Activated CD4-positive, alpha-beta T cell treated with anti-CD3 and anti-CD28 coated beads, Interleukin-2, amount 10 ng/mL, durations not matched to agents 7 days and 5 days (primary cell): ENCODE results near the gene FURIN. TPM values are rescaled to one million over a fixed set of nuclear protein-coding genes. Genes with fewer than 3 reads are reported as not detected.
"Not testable (repeated sequence)": the region's sequence is repeated elsewhere in the genome, so short reads cannot be mapped to it uniquely, and the experiment has no call there.

ENCODE experiments used
- CTCF ChIA-PET: fragments of 350-600 bp; sonication (Branson Sonifier 250); formaldehyde crosslinking; loops from one replicate; lab custom pipeline; 2021; ENCODE audit warnings: antibody characterized with exemption; lab: Charles Lee
- POLR2A ChIA-PET: fragments of 350-600 bp; sonication (Branson Sonifier 250); formaldehyde crosslinking; loops from one replicate; lab custom pipeline; 2021; ENCODE audit warnings: antibody characterized with exemption; lab: Charles Lee
- DNase-seq: peaks from one replicate; pipeline ENCODE4 v3.0.0-alpha.2; 2020
- H3K27ac Mint-ChIP-seq: one replicate; pipeline ENCODE4 v1.8.0; 2021; ENCODE audit warnings: mild to moderate bottlenecking, moderate library complexity, mixed read lengths
- H3K27me3 Mint-ChIP-seq: one replicate; pipeline ENCODE4 v1.8.0; 2021; ENCODE audit warnings: mixed read lengths
- H3K36me3 Mint-ChIP-seq: one replicate; pipeline ENCODE4 v1.8.0; 2021; ENCODE audit warnings: low read depth, mixed read lengths
- H3K4me1 Mint-ChIP-seq: one replicate; pipeline ENCODE4 v1.8.0; 2021; ENCODE audit warnings: mixed read lengths
- H3K4me3 Mint-ChIP-seq: one replicate; pipeline ENCODE4 v1.8.0; 2021; ENCODE audit warnings: mild to moderate bottlenecking, moderate library complexity, mixed read lengths
- H3K9me3 Mint-ChIP-seq: one replicate; pipeline ENCODE4 v1.8.0; 2021; ENCODE audit warnings: mixed read lengths
- total RNA-seq, 2 experiments: library from RNA; stranded (reverse); gene quantifications; one replicate each; pipeline ENCODE4 v1.2.3, GENCODE V29; 2021

Gene FURIN
- total RNA-seq, 2 experiments from 2014 or later = 148 to 153 TPM

GRCh38 chr15:90917569-90917968 lies 49.2 kb downstream of the FURIN start:
- no peak overlapping the region for H3K4me3 Mint-ChIP-seq
- peaks cover 7% of the 10 kb centered on the region for H3K4me1 Mint-ChIP-seq
- ChIA-PET POLR2A (no interaction called here), CTCF (interaction anchor here (0.9 to 2.6 kb wide), 3 partner anchors 10 to 14 kb away, joined by 3 to 25 read pairs (median 3); partner anchors contain the start of gene HDDC3)
- H3K36me3 Mint-ChIP-seq = peaks cover 63% of the 10 kb centered on the region
- H3K27ac Mint-ChIP-seq = no peak overlapping the region
- H3K27me3 Mint-ChIP-seq = no peaks in the 10 kb centered on the region
- DNase-seq = no peak
- H3K9me3 Mint-ChIP-seq = no peaks in the 10 kb centered on the region

GRCh38 chr15:90918034-90918788 lies 49.8 kb downstream of the FURIN start:
- no peaks in the 10 kb centered on the region for H3K9me3 Mint-ChIP-seq
- no peak for DNase-seq
- no peak overlapping the region for H3K4me3 Mint-ChIP-seq
- no peak overlapping the region for H3K27ac Mint-ChIP-seq
- POLR2A ChIA-PET = no interaction called here
- peaks cover 12% of the 10 kb centered on the region for H3K4me1 Mint-ChIP-seq
- peaks cover 58% of the 10 kb centered on the region for H3K36me3 Mint-ChIP-seq
- H3K27me3 Mint-ChIP-seq = no peaks in the 10 kb centered on the region
- CTCF ChIA-PET = interaction anchor here (0.9 to 2.6 kb wide), 4 partner anchors 9 to 231 kb away, joined by 3 to 25 read pairs (median 3); partner anchors contain the start of gene HDDC3

GRCh38 chr15:90918835-90919234 lies 50.4 kb downstream of the FURIN start:
- Mint-ChIP-seq H3K4me1 (peaks cover 14% of the 10 kb centered on the region), H3K9me3 (no peaks in the 10 kb centered on the region), H3K36me3 (peaks cover 52% of the 10 kb centered on the region), H3K27me3 (no peaks in the 10 kb centered on the region), H3K27ac (no peak overlapping the region), H3K4me3 (no peak overlapping the region)
- CTCF ChIA-PET = interaction anchor here (1.0 to 2.6 kb wide), 3 partner anchors 13 to 232 kb away, joined by 3 to 25 read pairs (median 3); partner anchors contain the start of gene HDDC3
- DNase-seq = no peak
- POLR2A ChIA-PET = no interaction called here

- no peaks in the 10 kb centered on the region for H3K27me3 Mint-ChIP-seq
- H3K9me3 Mint-ChIP-seq = no peaks in the 10 kb centered on the region
- ChIA-PET CTCF (interaction anchor here (1.5 to 6.3 kb wide), 2 partner anchors 11 kb away, joined by 3 to 51 read pairs; partner anchors contain the start of genes HDDC3 and UNC45A), POLR2A (interaction anchor here (1.5 kb wide), 1 partner anchor 19 kb away, joined by 6 read pairs; the partner anchor contains the start of gene MAN2A2)
- no peak overlapping the region for H3K27ac Mint-ChIP-seq
- peaks cover 35% of the 10 kb centered on the region for H3K36me3 Mint-ChIP-seq
- no peak for DNase-seq
- H3K4me1 Mint-ChIP-seq = peaks cover 27% of the 10 kb centered on the region
- H3K4me3 Mint-ChIP-seq = no peak overlapping the region
Observed at GRCh38 chr15:90921887-90922286, 53.5 kb downstream of the FURIN start.

- CTCF ChIA-PET = interaction anchor here (0.8 to 6.3 kb wide), 5 partner anchors 8 to 20 kb away, joined by 3 to 51 read pairs (median 3); partner anchors contain the start of genes HDDC3, MAN2A2 and UNC45A
- not testable (repeated sequence) for DNase-seq, H3K9me3 Mint-ChIP-seq, H3K4me3 Mint-ChIP-seq, H3K27me3 Mint-ChIP-seq, H3K27ac Mint-ChIP-seq
- peaks cover 29% of the 10 kb centered on the region for H3K36me3 Mint-ChIP-seq
- POLR2A ChIA-PET = interaction anchor here (1.2 to 1.5 kb wide), 2 partner anchors 19 to 20 kb away, joined by 3 to 6 read pairs; partner anchors contain the start of gene MAN2A2
- peaks cover 27% of the 10 kb centered on the region for H3K4me1 Mint-ChIP-seq
Observed at GRCh38 chr15:90922712-90923322, 54.4 kb downstream of the FURIN start.

- DNase-seq = no peak
- H3K4me1 Mint-ChIP-seq = peaks cover 34% of the 10 kb centered on the region
- H3K9me3 Mint-ChIP-seq = no peaks in the 10 kb centered on the region
- ChIA-PET POLR2A (no interaction called here), CTCF (interaction anchor here (0.5 to 6.3 kb wide), 2 partner anchors 9 to 105 kb away, joined by 3 to 51 read pairs; partner anchors contain the start of genes HDDC3 and UNC45A)
- H3K27me3 Mint-ChIP-seq = no peaks in the 10 kb centered on the region
- H3K27ac Mint-ChIP-seq = peak overlapping the region; percentile 62
- H3K4me3 Mint-ChIP-seq = no peak overlapping the region
- peaks cover 25% of the 10 kb centered on the region for H3K36me3 Mint-ChIP-seq
Observed at GRCh38 chr15:90924375-90924774, 56.0 kb downstream of the FURIN start.

- H3K9me3 Mint-ChIP-seq, H3K36me3 Mint-ChIP-seq, H3K4me3 Mint-ChIP-seq, POLR2A ChIA-PET, DNase-seq, H3K27ac Mint-ChIP-seq, H3K27me3 Mint-ChIP-seq: not testable (repeated sequence)
- CTCF ChIA-PET = interaction anchor here (1.0 to 1.4 kb wide), 2 partner anchors 9 to 24 kb away, joined by 3 read pairs; no protein-coding TSS in a partner anchor
- H3K4me1 Mint-ChIP-seq = peaks cover 51% of the 10 kb centered on the region
Observed at GRCh38 chr15:90926766-90927165, 58.4 kb downstream of the FURIN start.

GRCh38 chr15:90928106-90928505 lies 59.7 kb downstream of the FURIN start:
- H3K27me3 Mint-ChIP-seq, DNase-seq, H3K9me3 Mint-ChIP-seq, H3K36me3 Mint-ChIP-seq, POLR2A ChIA-PET, H3K27ac Mint-ChIP-seq: not testable (repeated sequence)
- H3K4me3 Mint-ChIP-seq = peak overlapping the region; percentile 24
- CTCF ChIA-PET = interaction anchor here (5.4 kb wide), 1 partner anchor 42 kb away, joined by 25 read pairs; no protein-coding TSS in a partner anchor
- peaks cover 50% of the 10 kb centered on the region for H3K4me1 Mint-ChIP-seq

GRCh38 chr15:90929246-90930019 lies 61.0 kb downstream of the FURIN start:
- no peaks in the 10 kb centered on the region for H3K27me3 Mint-ChIP-seq
- CTCF ChIA-PET = interaction anchor here (0.6 to 9.8 kb wide), 9 partner anchors 16 to 1595 kb away, joined by 3 to 140 read pairs (median 4); partner anchors contain the start of genes POLG and RCCD1
- peak overlapping the region; percentile 100 for H3K27ac Mint-ChIP-seq
- H3K4me3 Mint-ChIP-seq = peak overlapping the region; percentile 98
- peaks cover 6% of the 10 kb centered on the region for H3K36me3 Mint-ChIP-seq
- no peak for DNase-seq
- POLR2A ChIA-PET = interaction anchor here (0.6 to 0.7 kb wide), 3 partner anchors 9 to 44 kb away, joined by 3 to 4 read pairs (median 3); no protein-coding TSS in a partner anchor
- peaks cover 56% of the 10 kb centered on the region for H3K4me1 Mint-ChIP-seq
- H3K9me3 Mint-ChIP-seq = no peaks in the 10 kb centered on the region

GRCh38 chr15:90930861-90931574 lies 62.6 kb downstream of the FURIN start:
- no peak for DNase-seq
- Mint-ChIP-seq H3K27me3 (no peaks in the 10 kb centered on the region), H3K9me3 (no peaks in the 10 kb centered on the region), H3K36me3 (peaks cover 7% of the 10 kb centered on the region), H3K27ac (peak overlapping the region; percentile 100), H3K4me3 (peak overlapping the region; percentile 98), H3K4me1 (peaks cover 54% of the 10 kb centered on the region)
- CTCF ChIA-PET = interaction anchor here (0.6 to 9.8 kb wide), 46 partner anchors 8 to 710 kb away, joined by 3 to 140 read pairs (median 5); partner anchors contain the start of genes BLM, FURIN, MAN2A2 and RCCD1
- POLR2A ChIA-PET = interaction anchor here (0.7 to 0.9 kb wide), 2 partner anchors 28 to 114 kb away, joined by 3 to 4 read pairs; partner anchors contain the start of gene MAN2A2

GRCh38 chr15:90931575-90931827 lies 63.1 kb downstream of the FURIN start:
- no peaks in the 10 kb centered on the region for H3K27me3 Mint-ChIP-seq
- POLR2A ChIA-PET = interaction anchor here (0.7 to 0.9 kb wide), 2 partner anchors 28 to 114 kb away, joined by 3 to 4 read pairs; partner anchors contain the start of gene MAN2A2
- no peak for DNase-seq
- CTCF ChIA-PET = interaction anchor here (0.6 to 9.8 kb wide), 56 partner anchors 8 to 829 kb away, joined by 3 to 140 read pairs (median 5); partner anchors contain the start of genes BLM, FURIN, IDH2 and MAN2A2
- peak overlapping the region; percentile 98 for H3K4me3 Mint-ChIP-seq
- H3K4me1 Mint-ChIP-seq = peaks cover 59% of the 10 kb centered on the region
- peaks cover 12% of the 10 kb centered on the region for H3K36me3 Mint-ChIP-seq
- H3K9me3 Mint-ChIP-seq = no peaks in the 10 kb centered on the region
- peak overlapping the region; percentile 100 for H3K27ac Mint-ChIP-seq
